IMR-90 (cell line): Measurements from ENCODE around the gene MAML2. TPM values are rescaled to one million over a fixed set of nuclear protein-coding genes. Genes with fewer than 3 reads are reported as not detected.

Experiments used
- ATAC-seq: fragments of 200-7000 bp; cut with Tn5 transposase; 2 replicates; pipeline ENCODE4 v1.9.1; 2020; ENCODE audit warnings: low read depth, mild to moderate bottlenecking, moderate library complexity
- BruUV-seq: library from RNA; stranded (reverse); fragments of 400-500 nt; replicated peaks from 2 replicates; lab custom pipeline; 2021; lab: Mats Ljungman, UMichigan
- CTCF ChIA-PET: fragments of 300-600 bp; formaldehyde crosslinking; extraction: SDS; loops from one replicate; lab custom pipeline; 2021; ENCODE audit warnings: antibody characterized with exemption; lab: Yijun Ruan, JAX
- POLR2A ChIA-PET: fragments of 300-600 bp; sonication (Branson Sonifier 250); formaldehyde crosslinking; loops from one replicate; lab custom pipeline; 2022; ENCODE audit warnings: antibody characterized with exemption; ENCODE audit not compliant: unreplicated experiment; lab: Charles Lee
- DNase-seq: peaks from one replicate; pipeline ENCODE4 v3.0.0; 2013
- H2AFZ ChIP-seq: replicated peaks from 2 replicates; pipeline ENCODE3; 2013; ENCODE audit warnings: low read length, mild to moderate bottlenecking; ENCODE audit not compliant: poor library complexity
- H2AK5ac ChIP-seq: 2 replicates; pipeline ENCODE4 v1.6.1; 2013; ENCODE audit warnings: low read depth, low read length, inconsistent platforms
- H2AK9ac ChIP-seq: replicated peaks from 2 replicates; pipeline ENCODE3; 2013; ENCODE audit warnings: mild to moderate bottlenecking, low read depth, low read length, moderate library complexity; ENCODE audit not compliant: poor library complexity
- H2BK120ac ChIP-seq: 2 replicates; pipeline ENCODE4 v1.6.1; 2013; ENCODE audit warnings: low read depth, low read length, inconsistent platforms
- H2BK15ac ChIP-seq: 3 replicates; pipeline ENCODE4 v1.6.1; 2013; ENCODE audit warnings: low read depth, low read length, inconsistent platforms
- H2BK20ac ChIP-seq: 2 replicates; pipeline ENCODE4 v1.6.1; 2013; ENCODE audit warnings: low read depth, mild to moderate bottlenecking, inconsistent platforms, low read length, moderate library complexity
- H2BK5ac ChIP-seq: 2 replicates; pipeline ENCODE4 v1.6.1; 2013; ENCODE audit warnings: mild to moderate bottlenecking, low read depth, low read length, inconsistent platforms; ENCODE audit not compliant: poor library complexity, severe bottlenecking
- H3K14ac ChIP-seq: replicated peaks from 2 replicates; pipeline ENCODE4 v1.6.1; 2013; ENCODE audit warnings: low read depth, low read length, inconsistent platforms
- H3K18ac ChIP-seq: 2 replicates; pipeline ENCODE4 v1.6.1; 2013; ENCODE audit warnings: low read depth, low read length, control low read depth
- H3K23ac ChIP-seq: 2 replicates; pipeline ENCODE4 v1.6.1; 2013; ENCODE audit warnings: low read depth, low read length, inconsistent platforms
- H3K27ac ChIP-seq: 2 replicates; pipeline ENCODE4 v1.5.1; 2013; ENCODE audit warnings: mild to moderate bottlenecking, control low read depth, low read length; ENCODE audit not compliant: insufficient read depth
- H3K27me3 ChIP-seq: 2 replicates; pipeline ENCODE4 v1.6.1; 2013; ENCODE audit warnings: low read length; ENCODE audit not compliant: control insufficient read depth, insufficient read depth
- H3K36me3 ChIP-seq: 2 replicates; pipeline ENCODE4 v1.6.1; 2013; ENCODE audit warnings: low read length, mixed read lengths; ENCODE audit not compliant: control insufficient read depth, insufficient read depth
- H3K4ac ChIP-seq: 2 replicates; pipeline ENCODE4 v1.6.1; 2013; ENCODE audit warnings: low read depth, low read length, inconsistent platforms
- H3K4me1 ChIP-seq: 2 replicates; pipeline ENCODE4 v1.6.1; 2013; ENCODE audit warnings: low read length, mixed read lengths; ENCODE audit not compliant: control insufficient read depth, insufficient read depth
- H3K4me2 ChIP-seq: 2 replicates; pipeline ENCODE4 v1.6.1; 2013; ENCODE audit warnings: low read depth, mild to moderate bottlenecking, control low read depth, low read length, moderate library complexity
- H3K4me3 ChIP-seq: 2 replicates; pipeline ENCODE4 v1.5.1; 2013; ENCODE audit warnings: low read depth, mild to moderate bottlenecking, control low read depth, low read length, moderate library complexity; ENCODE audit not compliant: insufficient read depth
- H3K56ac ChIP-seq: 2 replicates; pipeline ENCODE4 v1.6.1; 2013; ENCODE audit warnings: low read length, inconsistent platforms; ENCODE audit not compliant: insufficient read depth; ENCODE audit errors: extremely low read depth
- H3K79me1 ChIP-seq, 2 experiments: 2 replicates each; pipeline ENCODE4 v1.6.1; 2013; ENCODE audit warnings: low read length in 2 of 2, inconsistent platforms in 1 of 2, low read depth in 1 of 2
- H3K9ac ChIP-seq: 2 replicates; pipeline ENCODE4 v1.6.1; 2013; ENCODE audit warnings: low read depth, low read length, control low read depth
- H3K9me1 ChIP-seq: 2 replicates; pipeline ENCODE4 v1.6.1; 2013; ENCODE audit warnings: low read length, inconsistent platforms; ENCODE audit not compliant: insufficient read depth
- H3K9me3 ChIP-seq: 2 replicates; pipeline ENCODE4 v1.6.1; 2013; ENCODE audit warnings: low read length; ENCODE audit not compliant: control insufficient read depth, insufficient read depth
- H4K20me1 ChIP-seq: 2 replicates; pipeline ENCODE4 v1.6.1; 2013; ENCODE audit warnings: low read length, inconsistent platforms; ENCODE audit not compliant: insufficient read depth
- H4K5ac ChIP-seq: 2 replicates; pipeline ENCODE4 v1.6.1; 2013; ENCODE audit warnings: mild to moderate bottlenecking, low read depth, low read length, control low read depth
- H4K8ac ChIP-seq, 2 experiments: 2 replicates each; pipeline ENCODE4 v1.6.1; 2013; ENCODE audit warnings: low read depth in 2 of 2, low read length in 2 of 2, control low read depth in 1 of 2, inconsistent platforms in 1 of 2
- H4K91ac ChIP-seq: 2 replicates; pipeline ENCODE4 v1.6.1; 2013; ENCODE audit warnings: low read depth, low read length, inconsistent platforms; ENCODE audit not compliant: insufficient read depth
- MAFK ChIP-seq: IDR thresholded peaks from 2 replicates; pipeline ENCODE4 v1.6.1; 2012; ENCODE audit warnings: low read depth, low read length, improper control_type of control experiment
- WGBS, 2 experiments: methylation state at CpG; one replicate each; pipeline versions ENCODE4 v1.1.5 to v1.1.7; 2013; ENCODE audit warnings: missing lambda C conversion rate in 2 of 2; ENCODE audit not compliant: insufficient read length in 1 of 2; ENCODE audit errors: extremely low coverage in 2 of 2; 5-methylcytosine and 5-hydroxymethylcytosine counted together
- dilution Hi-C: fragments of 300-500 bp; cut with HindIII; formaldehyde crosslinking; loops from one replicate; pipeline ENCODE4 v1.14.3; 2018; ENCODE audit warnings: low sequenced_read_pairs; ENCODE audit not compliant: unreplicated experiment
- in situ Hi-C: fragments of 300-500 bp; cut with MboI; formaldehyde crosslinking; loops from 3 replicates; pipeline ENCODE4 v1.14.3; 2019; ENCODE audit warnings: low sequenced_read_pairs, inconsistent platforms, mixed read lengths
- intact Hi-C: fragments of 100-400 bp; cut with micrococcal nuclease; formaldehyde crosslinking; loops from 2 replicates; pipeline ENCODE4 v1.10.0; 2022
- polyA plus RNA-seq, 3 experiments: library from polyadenylated mRNA; depleted of rRNA; stranded (reverse); fragments of >200 nt; gene quantifications; 2 replicates each; pipeline ENCODE4 v1.2.3, GENCODE V29; 2012; ENCODE audit warnings: low replicate concordance in 1 of 3
- total RNA-seq: library from RNA; depleted of rRNA; stranded (reverse); fragments of >200 nt; gene quantifications from 2 replicates; pipeline ENCODE4 v1.2.3, GENCODE V29; 2012

The MAML2 gene
- total and polyA plus RNA-seq, 2 of the 4 experiments (the other 2 are of a cell fraction) = 15.0 to 19.5 TPM

DNA sequence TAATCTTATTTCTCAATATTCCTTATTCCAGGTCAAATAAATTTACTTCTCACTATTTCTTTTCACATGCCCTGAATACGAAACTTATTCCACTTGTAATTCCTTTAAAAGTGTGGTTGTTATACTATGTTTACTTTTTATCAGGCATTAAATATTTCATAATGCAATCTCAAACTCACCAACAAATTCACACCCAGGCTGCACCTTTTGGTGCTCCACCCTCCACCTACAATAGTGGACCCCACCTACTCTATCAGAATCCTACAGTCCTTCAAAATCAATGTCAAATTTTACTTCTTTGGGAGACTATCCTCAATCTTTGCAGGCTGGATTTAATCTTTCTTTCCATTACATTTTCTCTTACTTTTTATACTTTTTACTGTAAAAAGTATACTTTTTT is 353.2 kb downstream of the MAML2 start:
- Histone ChIP-seq H3K56ac (no peak overlapping the region), H2BK20ac (no peak overlapping the region), H3K23ac (no peak overlapping the region), H2BK15ac (no peak overlapping the region), H3K4ac (no peak overlapping the region), H3K27me3 (no peaks in the 10 kb centered on the region), H3K36me3 (peaks cover 4% of the 10 kb centered on the region), H4K5ac (no peak overlapping the region), H4K91ac (no peak overlapping the region), H2BK5ac (no peak overlapping the region), H3K14ac (no peak overlapping the region), H3K79me1 (peaks cover 8 to 44% of the 10 kb centered on the region in 2 experiments; a peak in 3 of 4 replicates), H2AK5ac (no peak overlapping the region), H4K20me1 (no peaks in the 10 kb centered on the region), H3K27ac (no peak overlapping the region), H3K9me1 (peaks cover 8% of the 10 kb centered on the region), H2AFZ (no peak overlapping the region), H3K9ac (no peak overlapping the region), H2AK9ac (no peak overlapping the region), H3K9me3 (no peaks in the 10 kb centered on the region), H3K18ac (no peak overlapping the region), H3K4me1 (peaks cover 13% of the 10 kb centered on the region), H3K4me2 (no peak overlapping the region), H3K4me3 (no peak overlapping the region), H2BK120ac (no peak overlapping the region), H4K8ac (no peak overlapping the region)
- 100% methylated on average over 1 of the region's 1 CpG; no CpG with 5 or more reads in 1 of the 2 experiments for WGBS, 2 experiments
- in situ Hi-C loops = no loop called here
- dilution Hi-C loops = no loop called here
- no TSS peak for BruUV-seq
- no peak for TF ChIP-seq MAFK
- DNase-seq (no peak), ATAC-seq (no peak)
- ChIA-PET CTCF (interaction anchor here (0.6 kb wide), 1 partner anchor 14 kb away, joined by 5 read pairs; no protein-coding TSS in a partner anchor), POLR2A (no interaction called here)
- intact Hi-C loops = loop anchor here (5.0 kb wide), 2 partner anchors 152 to 348 kb away; no protein-coding TSS in a partner anchor
